Panc1 (cell line): ENCODE data around the gene SKI. TPM values are rescaled to one million over a fixed set of nuclear protein-coding genes. Genes with fewer than 3 reads are reported as not detected.

Experiments
- ATAC-seq: fragments of 200-7000 bp; cut with Tn5 transposase; 2 replicates; pipeline ENCODE4 v1.9.1; 2020; ENCODE audit warnings: mild to moderate bottlenecking, moderate library complexity
- BruUV-seq: library from RNA; stranded (reverse); fragments of 400-500 nt; replicated peaks from 2 replicates; lab custom pipeline; 2021; lab: Mats Ljungman, UMichigan
- CTCF ChIA-PET: fragments of 300-600 bp; sonication (Branson Sonifier 250); formaldehyde crosslinking; loops from one replicate; lab custom pipeline; 2022; ENCODE audit warnings: antibody characterized with exemption; lab: Charles Lee
- POLR2A ChIA-PET: fragments of 300-600 bp; sonication (Branson Sonifier 250); formaldehyde crosslinking; loops from one replicate; lab custom pipeline; 2022; ENCODE audit warnings: antibody characterized with exemption; lab: Charles Lee
- DNase-seq: peaks from one replicate; pipeline ENCODE4 v3.0.0-alpha.2; 2010; ENCODE audit warnings: low read depth, low spot score
- H3K27ac ChIP-seq: 2 replicates; pipeline ENCODE4 v1.5.1; 2011; ENCODE audit warnings: mild to moderate bottlenecking, low read length, inconsistent platforms
- H3K27me3 ChIP-seq: fragments of 200-500 bp; sonication (Bioruptor generic); 2 replicates; pipeline ENCODE4 v1.6.0; 2014; ENCODE audit warnings: low read length, inconsistent platforms; ENCODE audit not compliant: control insufficient read depth, insufficient read depth
- H3K36me3 ChIP-seq: fragments of 200-500 bp; sonication (Bioruptor generic); 2 replicates; pipeline ENCODE4 v1.5.1; 2014; ENCODE audit warnings: inconsistent platforms, mild to moderate bottlenecking, low read length, moderate library complexity; ENCODE audit not compliant: control insufficient read depth, insufficient read depth
- H3K4me1 ChIP-seq: 2 replicates; pipeline ENCODE4 v1.5.1; 2011; ENCODE audit warnings: inconsistent platforms, mild to moderate bottlenecking, low read length, moderate library complexity; ENCODE audit not compliant: control insufficient read depth, insufficient read depth
- H3K4me3 ChIP-seq, 2 experiments: 2 replicates each; pipeline ENCODE4 v1.5.1; 2011 to 2012; ENCODE audit warnings: low read depth in 2 of 2, low read length in 2 of 2, mild to moderate bottlenecking in 2 of 2, inconsistent platforms in 1 of 2, moderate library complexity in 1 of 2
- H3K9me3 ChIP-seq: fragments of 200-500 bp; sonication (Bioruptor generic); 2 replicates; pipeline ENCODE4 v1.5.1; 2014; ENCODE audit warnings: low read depth, mild to moderate bottlenecking, inconsistent platforms, low read length, moderate library complexity; ENCODE audit not compliant: control insufficient read depth, insufficient read depth
- POLR2AphosphoS5 ChIP-seq: IDR thresholded peaks from 2 replicates; pipeline ENCODE4 v1.6.1; 2012; ENCODE audit warnings: mild to moderate bottlenecking, low read depth, low read length, moderate library complexity
- SIN3A ChIP-seq: IDR thresholded peaks from 2 replicates; pipeline ENCODE4 v1.6.1; 2012; ENCODE audit warnings: low read depth, mild to moderate bottlenecking, low read length, moderate library complexity, borderline replicate concordance; ENCODE audit not compliant: insufficient read depth
- TCF7L2 ChIP-seq: IDR thresholded peaks from 2 replicates; pipeline ENCODE4 v1.6.1; 2011; ENCODE audit warnings: mild to moderate bottlenecking, low read depth, low read length, inconsistent platforms
- in situ Hi-C: cut with HindIII; loops from 2 replicates; pipeline ENCODE4 v1.10.0; 2016; ENCODE audit warnings: low sequenced_read_pairs, low pct_unique_long_range_greater_than_20kb
- intact Hi-C: fragments of 100-400 bp; cut with micrococcal nuclease; formaldehyde crosslinking; loops from one replicate; pipeline ENCODE4 v1.10.0; 2022; ENCODE audit not compliant: unreplicated experiment
- total RNA-seq: library from RNA; stranded (reverse); gene quantifications from one replicate; pipeline ENCODE4 v1.2.1, GENCODE V29; 2021; ENCODE audit not compliant: unreplicated experiment
- TF ChIP-seq, protein P1 (sequence below), 2 experiments: IDR thresholded peaks; 2 replicates each; pipeline ENCODE4 v1.6.1; 2011 to 2012; ENCODE audit warnings: low read depth in 2 of 2, control low read depth in 1 of 2, low read length in 1 of 2, mild to moderate bottlenecking in 1 of 2, moderate library complexity in 1 of 2; ENCODE audit not compliant: insufficient read depth in 1 of 2
- TF ChIP-seq, protein P2 (sequence below): fragments of 450-650 bp; IDR thresholded peaks from 2 replicates; pipeline ENCODE4 v1.5.1; 2017; ENCODE audit warnings: mild to moderate bottlenecking

The SKI gene
- total RNA-seq, 1 experiment from 2014 or later = 63.2 TPM

DNA sequence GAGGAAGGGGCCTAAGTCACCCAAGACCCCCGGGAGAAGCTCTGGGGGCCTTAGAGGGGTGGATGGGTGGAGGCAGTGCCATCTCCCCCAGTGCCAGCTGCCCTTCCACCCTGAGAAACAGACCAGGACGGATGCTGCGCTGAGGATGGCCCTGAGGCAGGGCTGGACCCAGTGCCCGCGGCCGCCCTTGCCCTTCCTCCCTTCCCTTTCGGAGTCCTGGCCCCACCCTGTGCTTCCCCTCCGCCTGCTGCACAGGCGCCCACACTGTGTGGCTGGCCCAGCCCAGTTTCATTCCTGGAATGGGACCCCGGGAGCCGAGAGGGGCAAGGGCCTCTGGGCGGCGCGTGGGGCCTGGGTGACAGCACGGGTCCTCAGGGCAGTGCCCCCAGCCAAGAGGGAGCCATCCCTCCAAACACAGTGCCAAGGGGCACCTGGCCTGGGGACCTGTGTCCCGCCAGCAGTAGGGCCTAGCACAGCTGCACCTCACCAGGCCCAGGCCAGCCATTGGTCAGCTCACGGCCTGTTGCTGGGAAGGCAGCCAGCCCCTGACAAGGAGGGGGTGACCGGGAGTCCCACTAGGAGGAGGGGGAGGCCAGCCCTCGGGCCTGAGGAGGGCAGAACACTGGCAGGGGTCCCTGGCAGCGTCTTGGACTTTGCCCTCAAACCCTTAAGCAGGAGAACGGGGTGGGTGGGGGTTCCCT is 13.4 kb upstream of the SKI start:
- Histone ChIP-seq H3K4me1 (peaks cover 34% of the 10 kb centered on the region), H3K36me3 (no peaks in the 10 kb centered on the region), H3K9me3 (no peaks in the 10 kb centered on the region), H3K27me3 (no peaks in the 10 kb centered on the region), H3K27ac (no peak overlapping the region; the same call in 1 of the 2 replicates), H3K4me3 (no peak overlapping the region)
- CTCF ChIA-PET = interaction anchor here (0.7 kb wide), 1 partner anchor 49 kb away, joined by 3 read pairs; no protein-coding TSS in a partner anchor
- no peak; the same call in 1 of the 2 replicates for ATAC-seq
- no peak for DNase-seq
- in situ Hi-C loops (no loop called here), intact Hi-C loops (no loop called here)
- TF ChIP-seq TCF7L2 (no peak), SIN3A (no peak), POLR2AphosphoS5 (no peak)
- TF ChIP-seq, protein P1, sequence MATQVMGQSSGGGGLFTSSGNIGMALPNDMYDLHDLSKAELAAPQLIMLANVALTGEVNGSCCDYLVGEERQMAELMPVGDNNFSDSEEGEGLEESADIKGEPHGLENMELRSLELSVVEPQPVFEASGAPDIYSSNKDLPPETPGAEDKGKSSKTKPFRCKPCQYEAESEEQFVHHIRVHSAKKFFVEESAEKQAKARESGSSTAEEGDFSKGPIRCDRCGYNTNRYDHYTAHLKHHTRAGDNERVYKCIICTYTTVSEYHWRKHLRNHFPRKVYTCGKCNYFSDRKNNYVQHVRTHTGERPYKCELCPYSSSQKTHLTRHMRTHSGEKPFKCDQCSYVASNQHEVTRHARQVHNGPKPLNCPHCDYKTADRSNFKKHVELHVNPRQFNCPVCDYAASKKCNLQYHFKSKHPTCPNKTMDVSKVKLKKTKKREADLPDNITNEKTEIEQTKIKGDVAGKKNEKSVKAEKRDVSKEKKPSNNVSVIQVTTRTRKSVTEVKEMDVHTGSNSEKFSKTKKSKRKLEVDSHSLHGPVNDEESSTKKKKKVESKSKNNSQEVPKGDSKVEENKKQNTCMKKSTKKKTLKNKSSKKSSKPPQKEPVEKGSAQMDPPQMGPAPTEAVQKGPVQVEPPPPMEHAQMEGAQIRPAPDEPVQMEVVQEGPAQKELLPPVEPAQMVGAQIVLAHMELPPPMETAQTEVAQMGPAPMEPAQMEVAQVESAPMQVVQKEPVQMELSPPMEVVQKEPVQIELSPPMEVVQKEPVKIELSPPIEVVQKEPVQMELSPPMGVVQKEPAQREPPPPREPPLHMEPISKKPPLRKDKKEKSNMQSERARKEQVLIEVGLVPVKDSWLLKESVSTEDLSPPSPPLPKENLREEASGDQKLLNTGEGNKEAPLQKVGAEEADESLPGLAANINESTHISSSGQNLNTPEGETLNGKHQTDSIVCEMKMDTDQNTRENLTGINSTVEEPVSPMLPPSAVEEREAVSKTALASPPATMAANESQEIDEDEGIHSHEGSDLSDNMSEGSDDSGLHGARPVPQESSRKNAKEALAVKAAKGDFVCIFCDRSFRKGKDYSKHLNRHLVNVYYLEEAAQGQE (IDR thresholded peaks at IDR 0.05; ENCODE audit: insufficient read depth in 1 of 2, low read depth in 2 of 2, low read length in 1 of 2) = no peak
- TF ChIP-seq, protein P2, sequence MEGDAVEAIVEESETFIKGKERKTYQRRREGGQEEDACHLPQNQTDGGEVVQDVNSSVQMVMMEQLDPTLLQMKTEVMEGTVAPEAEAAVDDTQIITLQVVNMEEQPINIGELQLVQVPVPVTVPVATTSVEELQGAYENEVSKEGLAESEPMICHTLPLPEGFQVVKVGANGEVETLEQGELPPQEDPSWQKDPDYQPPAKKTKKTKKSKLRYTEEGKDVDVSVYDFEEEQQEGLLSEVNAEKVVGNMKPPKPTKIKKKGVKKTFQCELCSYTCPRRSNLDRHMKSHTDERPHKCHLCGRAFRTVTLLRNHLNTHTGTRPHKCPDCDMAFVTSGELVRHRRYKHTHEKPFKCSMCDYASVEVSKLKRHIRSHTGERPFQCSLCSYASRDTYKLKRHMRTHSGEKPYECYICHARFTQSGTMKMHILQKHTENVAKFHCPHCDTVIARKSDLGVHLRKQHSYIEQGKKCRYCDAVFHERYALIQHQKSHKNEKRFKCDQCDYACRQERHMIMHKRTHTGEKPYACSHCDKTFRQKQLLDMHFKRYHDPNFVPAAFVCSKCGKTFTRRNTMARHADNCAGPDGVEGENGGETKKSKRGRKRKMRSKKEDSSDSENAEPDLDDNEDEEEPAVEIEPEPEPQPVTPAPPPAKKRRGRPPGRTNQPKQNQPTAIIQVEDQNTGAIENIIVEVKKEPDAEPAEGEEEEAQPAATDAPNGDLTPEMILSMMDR = no peak
- BruUV-seq = no TSS peak
- POLR2A ChIA-PET = no interaction called here

DNA sequence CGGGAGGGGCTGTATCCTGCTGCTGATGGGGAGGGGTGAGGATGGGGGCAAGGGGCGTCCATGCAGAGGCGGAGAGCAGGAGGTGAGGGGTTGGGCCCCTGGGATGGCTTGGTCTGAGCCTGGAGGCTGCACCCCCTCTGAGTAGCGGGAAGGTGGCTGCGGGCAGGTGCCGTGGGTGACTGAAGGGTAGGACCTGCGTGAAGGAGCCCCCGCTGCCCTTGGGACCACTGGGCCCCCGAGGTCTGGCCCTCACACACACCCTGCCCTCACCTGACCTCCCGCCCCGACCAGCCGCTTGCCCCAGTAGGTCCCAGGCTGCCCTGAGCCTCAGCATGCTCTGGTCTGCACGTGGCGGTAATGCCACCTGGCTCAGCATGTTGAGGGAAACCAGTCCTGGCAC is 12.8 kb upstream of the SKI start:
- in situ Hi-C loops (no loop called here), intact Hi-C loops (no loop called here)
- ChIA-PET CTCF (no interaction called here), POLR2A (no interaction called here)
- no peaks in the 10 kb centered on the region for H3K27me3 ChIP-seq
- H3K4me1 ChIP-seq = peaks cover 28% of the 10 kb centered on the region
- DNase-seq (no peak), ATAC-seq (no peak)
- no TSS peak for BruUV-seq
- H3K27ac ChIP-seq = no peak overlapping the region
- TF ChIP-seq, protein P1 (IDR thresholded peaks at IDR 0.05; ENCODE audit: insufficient read depth in 1 of 2, low read depth in 2 of 2, low read length in 1 of 2) = no peak
- TF ChIP-seq, protein P2 = no peak
- TF ChIP-seq POLR2AphosphoS5 (no peak), SIN3A (no peak), TCF7L2 (no peak)
- H3K9me3 ChIP-seq = no peaks in the 10 kb centered on the region
- H3K36me3 ChIP-seq = no peaks in the 10 kb centered on the region
- H3K4me3 ChIP-seq = no peak overlapping the region
